HG02571 (cell line): ENCODE results near the gene SLC31A2.

Experiments
- ATAC-seq: cut with Tn5 transposase; IDR thresholded peaks from one replicate; pipeline ENCODE4 v1.9.1; 2021; ENCODE audit warnings: mild to moderate bottlenecking, moderate library complexity; ENCODE audit not compliant: unreplicated experiment

The SLC31A2 gene

GRCh38 chr9:113184539-113184938, 33.7 kb downstream of the SLC31A2 start:
- ATAC-seq: no peak

GRCh38 chr9:113185271-113185670, 34.5 kb downstream of the SLC31A2 start:
- no peak for ATAC-seq

DNA sequence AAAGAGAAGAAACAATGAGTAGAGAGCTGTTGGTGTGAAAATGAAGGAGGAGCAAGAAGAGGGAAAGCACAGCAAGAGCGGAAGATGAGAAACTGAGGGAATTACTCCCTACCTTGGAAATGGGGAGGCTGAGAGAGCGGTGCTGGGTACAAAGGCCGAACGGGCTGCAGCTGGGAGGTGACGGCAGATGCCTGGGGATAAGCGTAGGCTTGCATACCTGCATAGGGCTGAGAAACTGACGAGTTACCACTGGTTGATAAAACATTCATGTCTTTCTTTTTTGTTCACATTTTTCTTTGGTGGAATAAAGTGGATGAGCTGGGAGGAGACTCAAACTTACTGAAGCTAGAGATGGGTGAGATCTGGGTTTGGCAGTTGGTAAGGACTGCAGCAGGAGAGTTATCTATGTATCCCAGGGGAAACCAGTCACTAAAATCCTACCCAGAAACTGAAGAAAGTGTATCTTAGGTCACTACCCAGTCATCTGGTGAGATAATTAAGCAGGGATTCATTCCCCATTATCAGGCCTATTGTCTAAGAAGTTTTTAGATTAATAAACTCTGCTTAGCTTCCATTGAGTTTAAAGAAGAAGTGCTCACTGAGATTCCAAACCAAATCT, 35.4 kb downstream of the SLC31A2 start:
- no peak for ATAC-seq

GRCh38 chr9:113187929-113188595, 37.3 kb downstream of the SLC31A2 start:
- no peak for ATAC-seq

- no peak for ATAC-seq
Measured at GRCh38 chr9:113192455-113192854, 41.6 kb downstream of the SLC31A2 start.

GRCh38 chr9:113199683-113200329, 49.0 kb downstream of the SLC31A2 start:
- no peak for ATAC-seq

DNA sequence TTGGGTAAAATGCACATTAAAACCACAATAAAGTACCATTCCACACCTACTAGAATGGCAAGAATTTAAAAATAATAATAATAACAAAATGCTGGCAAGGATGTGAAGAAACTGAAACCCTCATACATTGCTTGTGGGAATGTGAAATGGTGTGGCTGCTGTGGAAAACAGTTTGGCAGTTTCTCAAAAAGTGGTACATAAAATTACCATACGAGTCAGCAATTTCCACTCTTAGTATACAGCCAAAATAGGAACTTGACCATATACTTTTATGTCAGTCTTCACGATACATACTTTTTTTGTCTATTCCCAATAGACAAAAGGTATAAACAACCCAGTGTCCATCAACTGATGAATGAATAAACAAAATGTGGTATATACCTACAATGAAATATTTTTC, 54.6 kb downstream of the SLC31A2 start:
- no peak for ATAC-seq

DNA sequence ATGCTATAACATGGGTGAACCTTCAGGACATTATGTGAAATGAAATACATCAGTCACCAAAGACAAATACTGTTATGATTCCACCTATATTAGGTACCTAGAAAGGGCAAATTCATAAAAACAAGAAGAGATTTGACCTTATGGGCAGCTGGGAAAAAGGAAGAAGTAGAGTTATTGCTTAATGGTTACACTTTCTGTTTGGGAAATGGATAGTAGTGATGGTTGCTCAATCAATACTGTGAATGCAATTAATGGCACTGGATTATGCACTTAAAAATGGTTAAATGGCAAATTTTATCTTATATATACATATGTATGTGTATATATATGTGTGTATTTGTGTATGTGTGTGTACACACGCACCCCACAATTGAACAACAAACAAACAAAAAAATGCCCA, 55.1 kb downstream of the SLC31A2 start:
- no peak for ATAC-seq

DNA sequence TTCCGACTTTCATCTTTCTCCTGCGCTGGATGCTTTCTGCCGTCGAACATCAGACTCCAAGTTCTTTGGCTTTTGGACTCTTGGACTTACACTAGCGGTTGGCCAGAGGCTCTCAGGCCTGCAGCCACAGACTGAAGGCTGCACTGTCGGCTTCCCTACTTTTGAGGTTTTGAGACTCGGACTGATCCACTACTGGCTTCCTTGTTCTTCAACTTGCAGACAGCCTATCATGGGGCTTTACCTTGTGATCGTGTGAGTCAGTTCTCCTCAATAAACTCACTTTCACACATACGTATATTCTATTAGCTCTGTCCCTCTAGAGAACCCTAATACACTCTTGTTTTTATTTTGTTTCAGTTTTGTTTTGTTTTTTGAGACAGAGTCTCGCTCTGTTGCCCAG, 60.0 kb downstream of the SLC31A2 start:
- no peak for ATAC-seq
